Kidney epithelial cell (primary cell): Measurements from ENCODE around the gene NOTCH3. TPM values are rescaled to one million over a fixed set of nuclear protein-coding genes. Genes with fewer than 3 reads are reported as not detected.
A peak's percentile ranks its signal among the peaks of the same experiment; 100 is the strongest.

ENCODE experiments used
- DNase-seq: peaks from one replicate; pipeline ENCODE4 v3.0.0-alpha.2; 2010; ENCODE audit warnings: low read depth
- H3K27me3 ChIP-seq: 2 replicates; pipeline ENCODE4 v1.6.0; 2011; ENCODE audit warnings: low read length; ENCODE audit not compliant: control insufficient read depth, insufficient read depth
- H3K36me3 ChIP-seq: 2 replicates; pipeline ENCODE4 v1.5.1; 2011; ENCODE audit warnings: low read length; ENCODE audit not compliant: control insufficient read depth, insufficient read depth
- H3K4me3 ChIP-seq: 2 replicates; pipeline ENCODE4 v1.5.1; 2011; ENCODE audit warnings: low read depth, mild to moderate bottlenecking, control low read depth, low read length
- CTCF ChIP-seq: IDR thresholded peaks from 2 replicates; pipeline ENCODE4 v1.5.1; 2011; ENCODE audit warnings: mild to moderate bottlenecking, moderate library complexity, low read length, control low read depth, inconsistent platforms; ENCODE audit not compliant: insufficient read depth, poor library complexity, severe bottlenecking
- total RNA-seq: library from RNA; depleted of rRNA; stranded (reverse); fragments of >200 nt; gene quantifications from 2 replicates; pipeline ENCODE4 v1.2.3, GENCODE V29; 2015

Gene NOTCH3
- total RNA-seq, 1 donor from 2014 or later: 32.8 TPM

GRCh38 chr19:15231271-15231670 lies 30.5 kb upstream of the NOTCH3 start:
- peaks cover 28% of the 10 kb centered on the region for H3K27me3 ChIP-seq
- H3K4me3 ChIP-seq: no peak overlapping the region
- no peaks in the 10 kb centered on the region for H3K36me3 ChIP-seq
- TF ChIP-seq CTCF: no peak
- no peak for DNase-seq

- Histone ChIP-seq H3K4me3 (no peak overlapping the region), H3K27me3 (peaks cover 15% of the 10 kb centered on the region), H3K36me3 (no peaks in the 10 kb centered on the region)
- no peak for TF ChIP-seq CTCF
- no peak for DNase-seq
These were observed 26.5 kb upstream of the NOTCH3 start for GRCh38 chr19:15227261-15227660.

GRCh38 chr19:15225760-15226159 lies 25.0 kb upstream of the NOTCH3 start:
- Histone ChIP-seq H3K27me3 (no peaks in the 10 kb centered on the region), H3K4me3 (no peak overlapping the region), H3K36me3 (no peaks in the 10 kb centered on the region)
- DNase-seq: no peak
- TF ChIP-seq CTCF: no peak

GRCh38 chr19:15223649-15224361 lies 23.0 kb upstream of the NOTCH3 start:
- Histone ChIP-seq H3K36me3 (no peaks in the 10 kb centered on the region), H3K4me3 (peak overlapping the region; percentile 65), H3K27me3 (no peaks in the 10 kb centered on the region)
- DNase-seq: no peak
- TF ChIP-seq CTCF: no peak

- TF ChIP-seq CTCF: no peak
- Histone ChIP-seq H3K27me3 (no peaks in the 10 kb centered on the region), H3K36me3 (no peaks in the 10 kb centered on the region), H3K4me3 (peak overlapping the region; percentile 65)
- peak; percentile 82 for DNase-seq
These were observed 22.2 kb upstream of the NOTCH3 start for GRCh38 chr19:15222738-15223648.
